DMS53 treated with DMSO at 0.1 percent for 48 hours (cell line): ENCODE data around the gene NTN1.
"Not testable (repeated sequence)": the region's sequence is repeated elsewhere in the genome, so short reads cannot be mapped to it uniquely, and the experiment has no call there.

ENCODE experiments used
- DNase-seq: peaks from one replicate; lab custom pipeline; 2025; ENCODE audit not compliant: unreplicated experiment; lab: John Stamatoyannopoulos, UW

NTN1 gene

DNA sequence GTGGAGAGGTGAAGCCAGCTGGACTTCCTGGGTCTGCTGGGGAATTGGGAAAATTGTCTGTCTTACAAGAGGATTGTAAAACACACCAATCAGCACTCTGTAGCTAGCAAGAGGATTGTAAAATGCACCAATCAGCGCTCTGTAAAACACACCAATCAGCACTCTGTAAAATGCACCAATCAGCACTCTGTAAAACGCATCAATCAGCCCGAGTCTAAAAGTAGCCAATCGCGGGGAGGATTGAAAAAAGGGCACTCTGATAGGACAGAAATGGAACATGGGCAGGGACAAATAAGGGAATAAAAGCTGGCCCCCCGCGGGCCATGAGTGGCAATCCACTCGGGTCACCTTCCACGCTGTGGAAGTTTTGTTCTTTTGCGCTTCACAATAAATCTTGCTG, 130.4 kb downstream of the NTN1 start:
- not testable (repeated sequence) for DNase-seq

DNA sequence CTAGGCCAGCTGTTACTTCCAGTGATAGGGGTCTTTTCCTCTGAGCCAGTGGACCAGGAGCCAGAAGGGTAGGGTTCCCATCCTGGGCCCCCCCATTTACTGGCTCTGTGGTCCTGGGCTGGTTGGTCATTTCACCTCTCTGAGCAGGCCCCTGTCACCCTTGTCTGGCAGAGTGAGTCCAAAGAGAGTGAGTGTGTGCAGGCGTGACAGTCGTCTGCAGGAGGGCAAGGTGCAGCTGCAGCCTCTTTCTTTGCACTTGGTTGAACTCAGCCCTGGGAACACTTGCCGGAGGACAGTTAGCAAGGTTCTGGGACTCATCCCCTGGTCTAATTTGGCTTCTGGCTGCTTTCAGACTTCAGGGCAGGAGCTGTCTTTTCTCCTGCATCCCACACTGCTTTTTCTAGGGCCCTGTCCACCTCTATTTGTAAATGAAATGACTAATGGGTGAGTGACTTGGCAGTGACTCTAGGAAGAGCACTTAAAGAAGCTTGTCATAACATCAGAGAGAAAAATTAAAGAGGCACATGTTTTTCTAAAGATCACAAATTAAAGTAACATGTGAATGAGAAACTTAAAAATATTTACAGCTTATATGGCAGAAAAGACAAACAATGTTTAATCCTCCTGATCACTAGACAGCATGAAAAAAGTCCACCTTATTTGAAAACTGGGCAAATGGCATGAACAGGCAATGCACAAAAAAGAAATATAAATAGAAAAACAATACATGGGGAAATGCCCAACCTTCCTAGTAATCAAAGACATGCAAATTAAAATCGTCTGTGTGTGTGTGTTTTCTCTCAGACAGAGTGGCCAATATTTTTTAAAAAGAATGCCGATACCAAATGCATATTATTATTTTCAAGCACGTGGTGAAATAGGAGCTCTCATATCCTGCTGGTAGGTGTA, 137.5 kb downstream of the NTN1 start:
- DNase-seq, result no peak

DNA sequence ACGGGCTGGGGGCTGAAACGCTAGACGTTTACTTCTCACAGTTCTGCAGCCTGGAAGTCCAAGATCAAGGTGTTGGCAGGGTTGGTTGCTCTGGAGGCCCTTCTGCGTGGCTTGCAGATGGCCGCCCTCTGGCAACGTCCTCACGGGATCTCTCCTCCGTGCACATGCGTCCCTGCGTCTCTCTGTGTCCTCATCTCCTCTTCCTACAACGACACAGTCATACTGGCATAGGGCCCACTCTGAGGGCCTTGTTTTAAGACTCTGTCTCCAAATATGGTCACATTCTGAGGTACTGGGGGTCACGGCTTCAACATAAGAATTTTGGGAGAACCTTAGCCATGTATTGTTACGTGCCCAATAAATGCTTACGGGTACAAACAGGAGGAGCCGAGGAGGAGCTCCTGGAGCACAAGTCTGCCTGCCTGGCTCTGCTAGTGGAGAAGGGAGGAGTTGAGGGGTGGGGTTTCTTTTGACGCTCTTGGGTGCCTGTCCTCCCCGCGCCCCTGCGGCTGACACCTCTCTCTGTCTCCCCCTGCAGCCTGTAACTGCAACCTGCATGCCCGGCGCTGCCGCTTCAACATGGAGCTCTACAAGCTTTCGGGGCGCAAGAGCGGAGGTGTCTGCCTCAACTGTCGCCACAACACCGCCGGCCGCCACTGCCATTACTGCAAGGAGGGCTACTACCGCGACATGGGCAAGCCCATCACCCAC, 141.1 kb downstream of the NTN1 start:
- DNase-seq, result no peak

GRCh38 chr17:9166788-9167187, 145.5 kb downstream of the NTN1 start:
- DNase-seq, result no peak

- DNase-seq, result no peak
These were observed 146.1 kb downstream of the NTN1 start for GRCh38 chr17:9167379-9167778.

DNA sequence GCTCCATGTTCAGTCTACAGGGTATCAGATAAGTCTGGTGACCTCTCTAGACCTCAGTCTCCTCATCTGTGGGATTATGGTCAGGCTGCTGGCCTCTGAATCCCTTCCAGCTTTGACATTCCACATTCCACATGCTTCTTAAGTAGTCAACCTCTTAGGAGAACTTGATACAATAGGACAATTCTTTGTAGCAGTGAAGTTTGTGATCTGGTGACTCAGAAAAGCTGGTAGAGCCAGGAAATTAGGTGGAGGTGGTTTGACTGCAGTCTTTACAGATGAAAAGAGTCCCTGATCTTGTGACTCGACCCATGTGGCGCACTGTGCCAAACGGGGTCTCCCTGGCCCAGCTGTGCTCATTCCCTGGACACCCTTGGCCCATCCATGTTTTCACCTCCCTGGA, 147.8 kb downstream of the NTN1 start:
- no peak for DNase-seq

DNA sequence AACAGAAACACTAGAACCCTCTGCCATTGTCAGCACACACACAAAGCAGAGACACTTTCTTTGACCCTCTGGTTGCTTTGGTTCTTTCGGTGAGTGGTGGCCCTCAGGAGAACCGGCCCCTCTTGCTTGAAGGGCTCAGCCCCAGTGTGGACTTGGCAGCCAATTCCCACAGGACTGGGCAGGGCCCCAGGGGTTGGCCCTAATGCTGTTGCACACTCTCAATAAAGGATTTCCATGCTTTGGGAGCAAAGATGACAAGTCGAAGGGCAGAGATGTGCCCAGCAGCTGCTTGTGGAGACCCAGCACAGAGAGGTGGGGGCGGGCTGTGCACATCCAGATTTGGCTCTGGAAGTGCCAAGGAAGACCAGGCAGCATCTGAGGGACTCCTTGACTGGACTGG, 149.0 kb downstream of the NTN1 start:
- no peak for DNase-seq

- no peak for DNase-seq
These were observed 149.5 kb downstream of the NTN1 start for GRCh38 chr17:9170853-9171252.

DNA sequence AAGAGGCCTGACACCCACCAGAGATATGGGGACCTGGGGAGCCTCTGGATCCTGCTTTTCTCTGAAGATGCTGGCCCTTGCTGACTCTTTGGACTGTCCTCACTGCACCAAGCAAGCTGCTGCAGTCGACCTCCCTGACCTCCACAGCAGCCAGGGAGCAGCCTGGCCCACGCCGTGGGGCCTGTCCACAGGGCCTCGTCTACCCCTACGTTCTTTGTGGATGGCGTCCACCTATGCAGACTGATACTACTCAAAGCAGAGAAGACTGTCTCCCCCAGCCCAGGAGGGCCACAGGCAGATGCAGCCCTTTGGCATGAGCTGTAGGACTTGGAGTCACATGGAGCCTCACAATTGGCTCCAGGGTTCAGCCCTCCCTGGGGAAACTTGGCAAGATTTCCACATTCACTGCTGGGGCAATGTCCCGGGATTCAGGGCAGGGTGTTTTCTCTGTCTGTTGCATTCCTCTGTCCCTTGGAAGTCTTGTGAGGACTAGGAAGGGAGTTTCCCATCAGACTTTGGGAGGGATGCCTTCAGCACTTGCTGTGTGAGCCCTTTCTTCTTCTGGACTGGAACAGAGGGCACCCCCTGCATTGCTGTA, 152.2 kb downstream of the NTN1 start:
- DNase-seq, result no peak

- no peak for DNase-seq
These were observed 153.0 kb downstream of the NTN1 start for GRCh38 chr17:9174312-9174711.

GRCh38 chr17:9174779-9175574, 153.7 kb downstream of the NTN1 start:
- DNase-seq, result no peak

GRCh38 chr17:9175700-9176467, 154.6 kb downstream of the NTN1 start:
- DNase-seq, result no peak

- DNase-seq, result no peak
These were observed 155.9 kb downstream of the NTN1 start for GRCh38 chr17:9177212-9177611.

DNA sequence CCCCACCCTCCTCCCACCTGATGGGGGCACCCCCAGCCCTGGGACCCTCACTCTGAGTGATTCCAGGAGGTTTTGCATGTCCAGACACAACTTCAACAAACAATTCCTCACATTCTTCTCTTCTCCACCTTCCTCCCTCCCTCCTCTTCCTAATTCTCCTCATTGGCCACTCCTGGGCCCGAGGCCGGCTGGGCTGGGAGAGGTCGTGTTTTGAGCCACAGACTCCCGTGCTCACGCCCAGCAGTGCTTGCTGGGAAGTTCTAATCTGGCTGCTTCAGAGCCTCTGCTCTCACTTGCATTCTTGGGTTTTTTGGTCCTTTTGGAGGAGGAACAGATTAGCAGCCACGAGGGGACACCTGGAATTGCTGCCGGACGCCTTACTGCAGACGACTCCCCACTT, 157.0 kb downstream of the NTN1 start:
- DNase-seq, result no peak

- DNase-seq, result no peak
These were observed 158.3 kb downstream of the NTN1 start for GRCh38 chr17:9179602-9180001.

DNA sequence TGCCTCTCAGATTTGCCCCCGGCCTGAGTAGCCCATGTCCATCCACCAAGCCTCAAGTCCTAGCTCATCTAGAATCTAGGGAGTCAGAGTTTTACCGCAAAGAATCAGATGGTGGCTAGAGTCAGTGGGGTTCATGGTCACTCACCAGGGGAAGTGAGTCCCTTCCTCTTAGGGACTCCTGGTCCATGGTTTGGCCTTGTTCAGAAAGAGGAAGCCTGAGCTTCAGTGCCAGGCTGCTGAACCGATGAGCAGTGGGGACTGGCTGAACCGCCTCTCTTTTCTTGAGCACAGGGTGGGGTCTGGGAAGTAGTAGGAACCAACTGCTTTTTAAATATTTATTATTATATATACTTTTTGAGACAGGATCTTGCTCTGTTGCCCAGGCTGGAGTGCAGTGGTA, 160.3 kb downstream of the NTN1 start:
- no peak for DNase-seq

DNA sequence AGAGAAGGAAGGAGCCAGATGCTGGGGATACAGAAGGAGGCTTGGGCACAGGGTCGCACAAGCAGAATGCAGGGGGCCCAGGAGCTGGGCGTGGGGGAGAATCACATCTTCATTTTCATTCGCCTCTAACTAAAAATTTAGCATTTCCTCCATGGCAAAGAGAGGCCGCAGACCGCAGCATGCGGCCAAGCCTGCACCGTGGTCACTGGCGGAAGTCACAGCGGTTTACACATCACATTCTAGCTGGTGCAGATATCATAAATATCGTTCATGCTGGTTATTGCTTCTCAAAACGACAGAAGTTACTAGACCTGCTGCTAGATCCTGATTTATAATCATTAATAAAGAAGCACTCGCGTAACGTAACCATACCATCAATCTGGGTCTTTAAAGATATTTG, 162.0 kb downstream of the NTN1 start:
- DNase-seq, result no peak

GRCh38 chr17:9185142-9185541, 163.8 kb downstream of the NTN1 start:
- no peak for DNase-seq

DNA sequence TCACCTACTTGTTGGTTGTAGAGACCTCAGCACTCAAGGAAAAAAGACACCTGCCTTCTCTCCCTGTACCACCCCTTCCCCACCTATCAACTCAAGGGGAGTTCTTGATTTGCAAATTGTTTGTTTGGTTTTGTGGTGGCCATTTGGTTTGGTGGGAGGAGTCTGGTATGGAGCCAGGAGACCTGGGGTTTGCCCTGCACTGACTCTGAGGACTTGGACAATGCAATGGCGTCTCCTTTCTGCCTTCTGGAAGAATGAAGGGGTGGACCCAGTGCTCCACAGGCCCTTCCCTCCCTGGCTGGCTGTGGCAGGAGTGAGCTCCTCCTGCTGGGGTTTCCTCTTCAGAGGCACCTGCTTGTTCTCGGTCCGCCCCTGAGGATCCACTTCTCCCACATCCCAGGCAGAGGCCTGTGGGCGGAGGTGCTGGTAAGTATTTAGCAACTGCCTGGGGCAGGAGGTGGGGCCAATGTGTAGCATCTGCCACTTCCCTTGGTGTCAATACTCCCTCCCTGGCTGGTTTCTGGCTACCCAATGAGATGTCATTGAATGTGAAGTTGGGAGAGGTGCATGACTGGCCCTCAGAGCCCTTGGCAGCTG, 164.5 kb downstream of the NTN1 start:
- no peak for DNase-seq

GRCh38 chr17:9187828-9188227, 166.5 kb downstream of the NTN1 start:
- no peak for DNase-seq
